Thoracic aorta (tissue), 2 donors: ENCODE results near the gene CTNNA3. TPM values are rescaled to one million over a fixed set of nuclear protein-coding genes. Genes with fewer than 3 reads are reported as not detected.

Source experiments
- ATAC-seq: fragments of 150-250 bp; one replicate; pipeline ENCODE4 v1.8.0; 2017; ENCODE audit warnings: low read depth; ENCODE audit not compliant: insufficient number of reproducible peaks, low FRiP score
- DNase-seq: peaks from one replicate; pipeline ENCODE4 v3.0.0-alpha.2; 2020; ENCODE audit warnings: low spot score
- H3K27ac ChIP-seq, 2 donors: fragments of 200-600 bp; sonication (generic); 1 replicate in 1 of 2; 2 replicates in 1 of 2; pipeline ENCODE4 v1.5.1; 2016; ENCODE audit warnings: mild to moderate bottlenecking in 2 of 2, moderate library complexity in 2 of 2
- H3K27me3 ChIP-seq: fragments of 200-600 bp; sonication (generic); replicated peaks from 2 replicates; pipeline ENCODE4 v1.6.0; 2016; ENCODE audit warnings: mild to moderate bottlenecking; ENCODE audit not compliant: insufficient read depth
- H3K36me3 ChIP-seq: fragments of 200-600 bp; sonication (generic); one replicate; pipeline ENCODE4 v1.5.1; 2016
- H3K4me1 ChIP-seq, 2 donors: fragments of 200-600 bp; sonication (generic); 1 replicate in 1 of 2; 2 replicates in 1 of 2; pipeline versions ENCODE4 v1.5.1 to v1.6.0; 2016; ENCODE audit warnings: low read depth in 2 of 2, mild to moderate bottlenecking in 1 of 2; ENCODE audit not compliant: control insufficient read depth in 1 of 2
- H3K4me3 ChIP-seq: fragments of 200-600 bp; sonication (generic); 2 replicates; pipeline ENCODE4 v1.5.1; 2016; ENCODE audit warnings: mild to moderate bottlenecking
- H3K9me3 ChIP-seq: fragments of 200-600 bp; sonication (generic); 2 replicates; pipeline ENCODE4 v1.5.1; 2016
- CTCF ChIP-seq: fragments of 200-600 bp; sonication (generic); IDR thresholded peaks from one replicate; pipeline ENCODE4 v1.5.1; 2019; ENCODE audit warnings: antibody characterized with exemption
- total RNA-seq, 2 donors: library from RNA; depleted of rRNA; stranded (reverse); fragments of >200 nt; gene quantifications; one replicate each; pipeline versions ENCODE4 v1.1.0 to v1.2.3, GENCODE V29; 2016

Gene CTNNA3
- total RNA-seq, 2 donors from 2014 or later, result 0.95 to 1.2 TPM

GRCh38 chr10:66882271-66882670, 813.7 kb downstream of the CTNNA3 start:
- H3K27ac ChIP-seq, result no peak overlapping the region
- ATAC-seq, result no peak
- no peaks in the 10 kb centered on the region for H3K27me3 ChIP-seq
- H3K4me1 ChIP-seq, result no peaks in the 10 kb centered on the region
- TF ChIP-seq CTCF, result no peak
- H3K4me3 ChIP-seq, result no peak overlapping the region
- H3K9me3 ChIP-seq, result no peaks in the 10 kb centered on the region
- H3K36me3 ChIP-seq, result no peaks in the 10 kb centered on the region
- DNase-seq, result no peak

- no peaks in the 10 kb centered on the region for H3K9me3 ChIP-seq
- H3K27ac ChIP-seq, result no peak overlapping the region
- no peaks in the 10 kb centered on the region for H3K36me3 ChIP-seq
- ATAC-seq, result no peak
- TF ChIP-seq CTCF, result no peak
- no peak for DNase-seq
- no peaks in the 10 kb centered on the region for H3K27me3 ChIP-seq
- H3K4me1 ChIP-seq, result no peaks in the 10 kb centered on the region
- no peak overlapping the region for H3K4me3 ChIP-seq
Measured at GRCh38 chr10:66881814-66882213, 814.2 kb downstream of the CTNNA3 start.

GRCh38 chr10:66880826-66881225, 815.2 kb downstream of the CTNNA3 start:
- no peaks in the 10 kb centered on the region for H3K9me3 ChIP-seq
- DNase-seq, result no peak
- no peaks in the 10 kb centered on the region for H3K27me3 ChIP-seq
- no peak for TF ChIP-seq CTCF
- no peak overlapping the region for H3K27ac ChIP-seq
- ATAC-seq, result no peak
- H3K36me3 ChIP-seq, result no peaks in the 10 kb centered on the region
- H3K4me1 ChIP-seq, result no peaks in the 10 kb centered on the region
- no peak overlapping the region for H3K4me3 ChIP-seq

- no peaks in the 10 kb centered on the region for H3K4me1 ChIP-seq
- DNase-seq (no peak), ATAC-seq (no peak)
- TF ChIP-seq CTCF, result no peak
- H3K9me3 ChIP-seq, result no peaks in the 10 kb centered on the region
- H3K27ac ChIP-seq, result no peak overlapping the region
- H3K4me3 ChIP-seq, result no peak overlapping the region
- H3K27me3 ChIP-seq, result no peaks in the 10 kb centered on the region
- H3K36me3 ChIP-seq, result no peaks in the 10 kb centered on the region
Measured at GRCh38 chr10:66880292-66880691, 815.7 kb downstream of the CTNNA3 start.

- Histone ChIP-seq H3K9me3 (no peaks in the 10 kb centered on the region), H3K27ac (no peak overlapping the region), H3K4me1 (no peaks in the 10 kb centered on the region), H3K4me3 (no peak overlapping the region), H3K27me3 (no peaks in the 10 kb centered on the region), H3K36me3 (no peaks in the 10 kb centered on the region)
- no peak for TF ChIP-seq CTCF
- DNase-seq, result no peak
- no peak for ATAC-seq
Measured at GRCh38 chr10:66877361-66877760, 818.6 kb downstream of the CTNNA3 start.
